ENCODE data around the gene OGFR.

- TF ChIP-seq CTCF (IDR thresholded peaks at IDR 0.05) (no peak), EZH2 (IDR thresholded peaks at IDR 0.05; ENCODE audit: borderline replicate concordance, insufficient read depth, low read depth, low read length, poor library complexity, severe bottlenecking) (no peak)
These were observed 22.1 kb downstream of the OGFR start for GRCh38 chr20:62826646-62827310.

All from B cell (primary cell).